ENCODE measurements around the gene CNGB1.
"Not testable (repeated sequence)": the region's sequence is repeated elsewhere in the genome, so short reads cannot be mapped to it uniquely, and the experiment has no call there.

DNA sequence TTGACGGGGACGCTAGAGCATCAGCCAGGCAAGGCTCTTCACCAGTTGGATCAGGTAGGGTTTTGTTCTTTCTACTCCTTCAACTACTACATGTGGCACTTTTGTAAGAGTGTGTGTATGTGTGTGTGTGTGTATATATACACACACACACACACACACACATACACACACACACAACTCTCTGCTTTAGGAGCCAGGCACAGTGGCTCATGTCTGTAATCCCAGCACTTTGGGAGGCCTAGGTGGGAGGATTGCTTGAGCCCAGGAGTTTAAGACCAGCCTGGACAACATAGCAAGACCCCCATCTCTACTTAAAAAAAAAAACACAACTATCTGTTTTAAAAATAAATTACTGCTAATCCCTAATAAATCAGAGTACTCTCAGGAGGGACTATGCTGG is 53.4 kb downstream of the CNGB1 start:
- TF ChIP-seq, protein P1, sequence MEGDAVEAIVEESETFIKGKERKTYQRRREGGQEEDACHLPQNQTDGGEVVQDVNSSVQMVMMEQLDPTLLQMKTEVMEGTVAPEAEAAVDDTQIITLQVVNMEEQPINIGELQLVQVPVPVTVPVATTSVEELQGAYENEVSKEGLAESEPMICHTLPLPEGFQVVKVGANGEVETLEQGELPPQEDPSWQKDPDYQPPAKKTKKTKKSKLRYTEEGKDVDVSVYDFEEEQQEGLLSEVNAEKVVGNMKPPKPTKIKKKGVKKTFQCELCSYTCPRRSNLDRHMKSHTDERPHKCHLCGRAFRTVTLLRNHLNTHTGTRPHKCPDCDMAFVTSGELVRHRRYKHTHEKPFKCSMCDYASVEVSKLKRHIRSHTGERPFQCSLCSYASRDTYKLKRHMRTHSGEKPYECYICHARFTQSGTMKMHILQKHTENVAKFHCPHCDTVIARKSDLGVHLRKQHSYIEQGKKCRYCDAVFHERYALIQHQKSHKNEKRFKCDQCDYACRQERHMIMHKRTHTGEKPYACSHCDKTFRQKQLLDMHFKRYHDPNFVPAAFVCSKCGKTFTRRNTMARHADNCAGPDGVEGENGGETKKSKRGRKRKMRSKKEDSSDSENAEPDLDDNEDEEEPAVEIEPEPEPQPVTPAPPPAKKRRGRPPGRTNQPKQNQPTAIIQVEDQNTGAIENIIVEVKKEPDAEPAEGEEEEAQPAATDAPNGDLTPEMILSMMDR (IDR thresholded peaks at IDR 0.05): not testable (repeated sequence)
- not testable (repeated sequence) for TF ChIP-seq POLR2A (IDR thresholded peaks at IDR 0.05)
